Fibroblast of skin of scalp (primary cell): ENCODE measurements around the gene SLC4A5.
"Not testable (repeated sequence)": the region's sequence is repeated elsewhere in the genome, so short reads cannot be mapped to it uniquely, and the experiment has no call there.

Experiments
- DNase-seq: peaks from one replicate; pipeline ENCODE4 v3.0.0-alpha.2; 2013

The SLC4A5 gene

GRCh38 chr2:74197049-74197448 is 146.2 kb downstream of the SLC4A5 start:
- no peak for DNase-seq

- no peak for DNase-seq
These were observed 148.4 kb downstream of the SLC4A5 start for GRCh38 chr2:74194799-74195198.

- DNase-seq: no peak
These were observed 151.4 kb downstream of the SLC4A5 start for GRCh38 chr2:74191596-74192380.

GRCh38 chr2:74188696-74189095 is 154.5 kb downstream of the SLC4A5 start:
- no peak for DNase-seq

- DNase-seq: peak; percentile 59
These were observed 155.1 kb downstream of the SLC4A5 start for GRCh38 chr2:74188018-74188601.

GRCh38 chr2:74186706-74187105 is 156.5 kb downstream of the SLC4A5 start:
- DNase-seq: not testable (repeated sequence)

GRCh38 chr2:74186038-74186437 is 157.2 kb downstream of the SLC4A5 start:
- DNase-seq: no peak

- no peak for DNase-seq
These were observed 159.3 kb downstream of the SLC4A5 start for GRCh38 chr2:74183878-74184277.

GRCh38 chr2:74181739-74182138 is 161.5 kb downstream of the SLC4A5 start:
- DNase-seq: no peak

- no peak for DNase-seq
These were observed 164.0 kb downstream of the SLC4A5 start for GRCh38 chr2:74179063-74179865.

GRCh38 chr2:74178211-74179062 is 164.8 kb downstream of the SLC4A5 start, which contains the start of gene MOB1A:
Gene MOB1A (minus strand): TSS chr2:74178879. CDS start chr2:74178674, 205 bp downstream.
- peak; percentile 99 for DNase-seq

GRCh38 chr2:74177696-74178095 is 165.5 kb downstream of the SLC4A5 start:
- DNase-seq: no peak

- DNase-seq: no peak
These were observed 168.3 kb downstream of the SLC4A5 start for GRCh38 chr2:74174909-74175308.

- DNase-seq: no peak
These were observed 174.5 kb downstream of the SLC4A5 start for GRCh38 chr2:74168739-74169138.
